ENCODE data around the gene TMEM212.

TMEM212 gene

DNA sequence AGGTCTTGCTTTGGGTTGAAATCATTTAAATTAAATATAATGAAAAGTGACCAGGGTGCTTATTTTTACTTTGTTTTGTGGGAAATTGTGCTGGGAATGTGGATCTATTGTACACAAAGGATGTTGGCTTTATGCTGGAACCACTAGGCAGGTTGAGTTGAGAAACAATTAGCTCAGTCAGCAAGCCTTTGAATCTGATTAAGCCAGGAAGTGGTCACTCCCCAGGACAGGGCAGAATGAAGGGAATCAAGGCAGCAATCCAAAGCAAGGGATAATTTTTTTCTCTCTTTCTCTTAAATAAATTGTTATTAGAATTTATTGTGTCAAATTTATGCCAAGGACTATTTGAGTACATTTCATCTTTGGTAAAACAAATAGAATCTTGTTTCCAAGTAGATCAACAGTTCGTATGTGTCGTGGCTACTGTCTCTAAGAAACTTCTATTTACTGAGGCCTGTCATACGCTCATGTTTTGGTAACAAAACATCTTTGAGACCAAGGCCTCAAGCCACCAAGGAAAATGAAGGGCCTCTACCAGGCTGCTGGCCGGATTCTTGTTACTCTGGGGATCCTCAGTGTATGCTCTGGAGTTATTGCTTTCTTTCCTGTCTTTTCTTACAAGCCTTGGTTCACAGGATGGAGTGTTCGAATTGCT, at the start of gene TMEM212:
TSS of gene TMEM212 (plus strand) at position 486 of the 655 bp plus-strand sequence. CDS start at position 521, 35 bp downstream.
- no peak for DNase-seq

DNA sequence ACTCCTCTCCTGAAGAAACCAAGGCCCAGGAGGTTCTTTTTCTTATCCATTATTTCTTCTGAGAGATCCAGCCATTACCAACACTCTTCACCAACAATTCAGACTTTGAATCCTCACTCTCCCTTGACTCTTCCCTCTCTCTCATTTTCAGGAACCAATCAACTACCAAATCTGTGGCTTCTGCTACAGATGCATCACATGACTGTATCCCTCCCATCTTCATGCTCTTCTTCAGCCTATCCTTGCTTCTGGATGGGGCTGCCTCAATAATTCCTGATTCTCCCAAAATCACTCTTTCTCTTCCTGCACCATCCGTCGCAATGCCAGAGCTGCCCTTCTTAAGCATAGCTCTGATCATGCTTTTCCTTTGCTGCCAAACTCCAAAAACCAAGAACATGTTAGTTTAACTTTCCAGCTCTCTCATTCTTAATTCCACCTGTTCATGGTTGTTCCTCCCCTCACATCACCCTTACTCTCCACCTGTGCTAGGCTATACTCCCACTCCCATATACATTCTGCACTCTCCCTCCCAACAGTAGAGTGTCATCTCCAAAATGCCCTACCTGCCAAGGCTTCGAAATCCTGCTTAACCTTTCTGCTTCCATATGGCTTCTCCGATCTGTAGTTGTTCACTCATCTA, 46.4 kb upstream of the TMEM212 start:
- no peak for DNase-seq

DNA sequence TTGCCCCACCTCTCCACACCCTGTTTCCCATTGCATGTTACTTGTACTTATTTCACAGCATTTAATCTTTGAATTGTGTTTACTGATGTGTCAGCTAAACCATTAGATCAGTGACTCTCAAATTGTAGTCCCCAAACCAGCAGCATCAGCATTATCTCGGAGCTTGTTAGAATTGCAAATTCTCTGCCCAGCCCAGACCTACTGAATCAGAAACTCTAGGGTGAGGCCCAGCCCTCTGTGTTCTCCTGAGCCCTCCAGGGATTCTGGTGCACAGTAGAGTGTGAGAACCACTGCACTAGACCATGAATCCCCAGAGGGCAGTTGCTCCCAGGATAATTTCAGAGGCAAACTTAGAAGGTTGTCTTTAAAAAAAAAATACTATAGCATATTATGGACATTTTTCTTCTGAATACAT, 45.9 kb upstream of the TMEM212 start:
- no peak for DNase-seq

DNA sequence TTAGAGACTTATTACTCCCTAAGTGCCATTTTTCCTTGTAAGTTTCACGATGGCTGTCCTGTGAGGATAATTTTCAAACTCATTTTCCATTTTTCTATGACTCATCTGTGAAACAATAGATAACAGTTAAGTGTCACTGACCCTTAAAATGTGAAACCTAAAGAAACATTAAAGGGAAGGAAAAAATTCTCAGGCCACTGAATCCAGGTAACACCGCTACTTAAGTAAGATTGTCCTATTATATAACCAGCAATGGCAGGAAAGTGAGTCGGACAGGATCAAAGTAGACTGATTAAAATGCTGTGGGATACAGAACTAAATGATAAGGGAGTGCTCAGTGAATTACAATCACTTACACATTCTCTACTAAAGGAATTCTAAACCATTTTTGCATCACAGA, 45.3 kb upstream of the TMEM212 start:
- DNase-seq: no peak

DNA sequence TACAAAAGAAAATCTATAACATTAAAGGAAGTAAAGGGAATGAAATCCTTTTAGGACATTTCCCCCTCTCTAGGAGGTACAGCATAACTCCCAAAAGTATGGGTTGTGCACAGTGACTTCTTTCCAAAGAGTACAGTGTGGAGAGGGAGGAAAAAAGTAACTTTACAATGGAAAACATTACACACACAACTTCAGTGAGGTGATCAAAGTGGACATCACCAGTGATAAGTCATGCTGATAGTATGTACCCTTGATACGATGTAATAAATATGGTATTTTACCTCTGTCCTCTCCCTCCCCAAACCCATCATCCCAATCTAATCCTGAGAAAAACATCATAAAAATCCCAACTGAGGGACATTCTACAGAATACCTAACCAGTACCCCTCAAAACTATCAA, 43.6 kb upstream of the TMEM212 start:
- no peak for DNase-seq

DNA sequence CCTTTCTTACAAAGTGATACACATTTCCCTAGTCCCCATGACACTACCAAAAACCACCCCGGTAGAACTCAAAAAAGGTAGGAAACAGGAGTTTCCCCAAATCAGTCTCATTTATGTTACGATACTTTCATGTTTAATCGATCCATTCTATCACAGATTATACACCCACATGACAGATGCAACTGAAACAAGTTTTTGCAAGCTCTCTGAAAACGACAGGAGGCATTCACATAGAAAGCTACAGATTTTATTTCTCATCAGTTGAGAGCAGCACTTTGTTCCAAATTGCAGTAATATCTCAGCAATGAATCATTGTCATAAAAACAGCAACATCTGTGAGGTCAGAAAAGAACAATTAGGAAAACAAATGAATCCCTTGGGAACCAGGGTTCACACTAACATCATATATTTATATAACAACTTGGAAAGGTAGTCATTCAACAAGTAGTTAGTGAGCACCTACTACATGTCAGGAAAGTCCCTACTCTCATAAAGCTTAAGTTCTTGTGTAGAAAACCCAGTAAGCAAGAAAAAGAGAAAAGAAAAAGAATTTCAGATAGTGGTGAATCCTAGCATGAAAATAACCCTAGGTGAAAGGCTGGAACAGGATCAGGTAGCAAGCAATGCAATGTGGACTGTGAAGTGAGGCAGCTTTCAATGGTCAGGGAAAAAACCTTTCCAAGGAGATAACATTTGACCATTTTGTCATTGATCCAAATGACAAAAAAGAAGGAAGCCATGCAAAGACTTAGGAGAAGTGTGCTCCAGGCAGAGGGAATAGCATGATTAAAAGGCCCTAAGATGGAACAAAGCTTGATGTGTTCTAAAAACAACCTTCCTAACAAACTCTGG, 41.2 kb upstream of the TMEM212 start:
- no peak for DNase-seq

DNA sequence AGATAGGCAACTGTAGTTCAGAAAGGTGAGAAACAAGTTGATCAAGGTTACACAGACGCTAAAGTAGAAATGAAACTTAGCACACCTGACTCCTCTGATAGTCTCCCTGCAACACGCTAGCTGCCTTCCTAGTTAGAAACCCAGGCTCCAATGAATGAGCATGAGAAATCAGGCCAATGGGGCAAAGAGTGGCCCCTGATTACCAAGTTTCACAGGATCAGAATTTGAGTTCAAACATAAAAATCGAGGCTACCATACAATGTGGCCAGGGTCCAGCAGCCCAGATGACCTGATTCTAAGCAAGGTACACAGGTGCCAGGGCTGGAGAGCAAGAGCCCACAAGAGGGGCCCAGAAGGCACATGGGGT, 40.6 kb upstream of the TMEM212 start:
- DNase-seq: no peak

DNA sequence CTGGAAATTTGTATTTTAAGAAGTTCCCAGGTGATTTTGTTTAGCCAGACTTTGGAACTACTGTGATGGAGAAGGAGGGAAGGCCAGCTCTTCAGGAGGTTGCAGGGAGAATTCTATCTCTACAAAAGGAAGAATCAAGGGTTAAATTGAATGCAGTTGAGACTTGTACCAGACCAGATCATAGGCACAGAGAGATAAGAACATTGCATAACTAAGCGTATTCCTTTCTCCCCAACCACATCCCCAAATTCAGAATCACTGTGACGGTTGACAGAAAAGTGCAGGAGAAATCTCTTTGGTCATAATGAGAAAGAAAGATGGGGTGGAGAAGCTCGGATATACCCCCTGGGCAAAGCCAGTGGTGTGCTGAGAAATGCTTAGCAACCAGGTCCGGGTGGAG, 40.1 kb upstream of the TMEM212 start:
- no peak for DNase-seq

DNA sequence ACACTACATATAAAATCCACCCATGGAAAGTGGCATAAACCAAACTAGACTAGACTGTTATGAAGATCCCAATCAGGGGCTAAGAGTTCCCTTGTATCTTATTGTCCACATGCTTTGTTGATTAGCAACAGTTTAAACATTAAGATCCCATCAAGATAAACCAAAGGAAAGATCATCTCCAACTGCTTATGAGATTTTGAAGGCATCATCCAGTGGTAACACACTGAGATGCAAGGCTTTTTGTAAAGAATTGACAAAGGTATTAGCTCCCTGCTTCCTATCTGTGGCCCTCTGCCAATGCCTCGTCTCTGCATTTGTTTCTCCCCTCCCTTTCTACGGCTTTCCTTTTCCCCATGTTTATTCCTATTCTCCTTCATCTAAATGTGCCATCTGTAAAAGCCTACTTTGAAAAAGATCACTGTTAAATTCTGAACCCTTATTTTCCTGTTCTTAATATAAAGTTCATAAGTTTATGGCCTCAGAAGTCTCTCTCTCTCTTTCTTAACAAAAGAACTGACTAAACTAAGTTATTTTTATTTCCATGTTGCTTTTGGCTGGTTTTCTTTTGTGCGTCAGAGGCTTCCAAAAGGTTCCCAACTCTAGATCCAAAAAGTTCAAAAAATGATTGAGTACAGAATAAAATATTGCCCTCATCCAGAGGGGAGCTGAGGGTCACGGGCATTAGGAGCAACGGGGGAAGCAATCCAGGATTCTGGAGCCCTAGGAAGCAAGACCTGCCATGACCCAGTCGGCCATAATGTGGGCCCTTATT, 38.3 kb upstream of the TMEM212 start:
- no peak for DNase-seq

DNA sequence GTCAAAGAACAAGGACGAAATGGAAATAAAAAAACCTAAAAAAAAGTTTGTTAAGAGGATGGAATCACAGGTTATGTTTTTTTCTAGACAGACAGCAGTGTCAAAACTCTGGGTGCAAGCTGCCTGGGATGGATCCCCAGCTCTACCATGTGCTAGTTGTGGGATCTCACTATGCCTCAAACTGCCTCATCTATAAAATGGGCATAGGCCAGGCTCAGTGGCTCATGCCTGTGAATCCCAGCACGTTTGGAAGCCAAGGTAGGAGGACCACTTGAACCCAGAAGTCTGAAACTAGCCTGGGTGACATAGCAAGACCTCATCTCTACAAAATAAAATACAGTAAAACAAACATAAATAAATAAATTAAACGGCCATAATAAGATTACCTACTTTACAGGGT, 37.5 kb upstream of the TMEM212 start:
- no peak for DNase-seq

DNA sequence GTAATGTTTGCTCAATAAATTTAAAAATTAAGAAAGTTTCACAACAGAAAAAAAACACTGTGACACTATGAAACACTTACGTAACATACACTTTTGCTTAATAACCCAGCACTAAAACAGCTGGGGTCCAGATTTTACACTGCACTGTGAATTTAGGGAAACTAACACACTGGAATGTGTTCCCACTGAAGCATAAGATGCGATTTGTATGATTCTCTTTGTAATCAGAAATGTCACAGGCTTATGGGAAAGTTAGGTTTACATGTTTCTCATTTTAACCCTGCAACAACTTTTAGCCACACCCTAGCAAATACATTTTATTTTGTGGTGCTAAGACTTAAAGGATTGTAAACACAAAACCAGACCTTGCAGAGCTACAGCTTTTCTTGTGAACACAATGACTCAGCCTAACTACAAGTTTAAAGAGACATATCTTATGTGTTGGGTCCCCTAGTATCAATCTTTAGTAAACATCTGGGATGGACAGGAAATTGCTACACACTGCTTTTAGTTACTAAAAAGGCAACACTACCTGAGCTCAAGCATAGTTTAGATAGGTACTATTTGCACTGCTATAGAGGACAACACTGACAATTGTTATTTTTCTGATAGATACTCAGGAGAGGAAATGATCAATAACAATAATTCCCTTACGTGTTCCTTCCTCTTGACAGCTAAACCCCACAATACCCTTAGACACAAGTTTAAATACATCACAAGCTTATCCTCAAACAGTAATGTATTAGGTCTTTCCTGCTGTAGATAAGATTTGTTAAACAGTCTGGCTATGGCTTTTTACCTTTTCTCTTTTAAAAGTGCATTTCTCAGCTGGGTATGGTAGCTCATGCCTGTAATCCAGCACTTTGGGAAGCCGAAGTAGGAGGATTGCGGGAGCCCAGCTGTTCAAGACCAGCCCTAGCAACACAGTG, 36.7 kb upstream of the TMEM212 start:
- DNase-seq: no peak

DNA sequence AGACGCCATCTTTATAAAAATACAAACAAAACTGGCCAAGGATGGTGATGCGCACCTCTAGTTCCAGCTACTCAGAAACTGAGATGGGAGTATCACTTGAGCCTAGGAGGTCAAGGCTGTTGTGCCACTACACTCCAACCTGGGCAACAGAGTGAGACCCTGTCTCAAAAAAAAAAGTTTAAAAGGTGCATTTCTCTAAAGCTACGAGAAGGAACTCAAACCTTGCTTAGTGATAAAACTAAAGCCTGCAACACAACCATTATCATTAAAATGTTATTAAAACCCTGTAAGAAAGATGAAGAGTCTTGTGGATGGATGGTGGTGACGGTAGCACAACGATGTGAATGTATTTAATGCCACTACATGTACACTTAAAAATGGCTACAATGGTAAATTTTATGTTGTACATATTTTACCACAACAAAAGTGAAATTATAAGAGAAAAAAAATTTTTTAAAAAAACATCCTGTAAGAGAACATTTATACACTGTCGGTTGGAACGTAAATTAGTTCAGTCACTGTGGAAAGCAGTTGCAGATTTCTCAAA, 35.9 kb upstream of the TMEM212 start:
- DNase-seq: no peak

DNA sequence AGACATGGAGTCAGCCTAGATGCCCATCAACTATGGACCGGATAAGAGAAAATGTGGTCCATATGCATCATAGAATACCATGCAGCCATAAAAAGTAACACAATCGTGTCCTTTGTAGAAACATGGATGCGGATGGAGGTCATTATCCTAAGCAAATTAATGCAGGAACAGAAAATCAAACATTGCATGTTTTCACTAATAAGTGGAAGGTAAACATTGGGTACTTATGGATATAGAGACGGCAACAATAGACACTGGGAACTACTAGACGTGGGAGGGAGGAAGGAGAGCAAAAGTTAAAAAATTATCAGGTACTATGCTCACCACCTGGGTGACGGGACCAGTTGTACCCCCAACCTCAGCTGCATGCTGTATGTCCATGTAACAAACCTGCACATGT, 35.3 kb upstream of the TMEM212 start:
- no peak for DNase-seq

DNA sequence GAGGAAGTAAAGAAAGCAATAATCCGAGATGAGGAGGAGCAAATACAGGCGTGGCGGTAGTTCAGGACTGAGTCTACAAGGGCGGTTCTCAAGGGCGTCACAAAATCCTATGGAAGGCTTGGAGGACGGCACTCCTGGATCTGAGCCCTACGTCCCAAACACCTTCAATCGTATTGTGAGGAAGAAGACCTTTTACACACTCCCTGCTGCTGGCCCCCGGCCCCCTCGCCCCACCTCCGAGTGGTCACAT, 33.6 kb upstream of the TMEM212 start:
- no peak for DNase-seq

DNA sequence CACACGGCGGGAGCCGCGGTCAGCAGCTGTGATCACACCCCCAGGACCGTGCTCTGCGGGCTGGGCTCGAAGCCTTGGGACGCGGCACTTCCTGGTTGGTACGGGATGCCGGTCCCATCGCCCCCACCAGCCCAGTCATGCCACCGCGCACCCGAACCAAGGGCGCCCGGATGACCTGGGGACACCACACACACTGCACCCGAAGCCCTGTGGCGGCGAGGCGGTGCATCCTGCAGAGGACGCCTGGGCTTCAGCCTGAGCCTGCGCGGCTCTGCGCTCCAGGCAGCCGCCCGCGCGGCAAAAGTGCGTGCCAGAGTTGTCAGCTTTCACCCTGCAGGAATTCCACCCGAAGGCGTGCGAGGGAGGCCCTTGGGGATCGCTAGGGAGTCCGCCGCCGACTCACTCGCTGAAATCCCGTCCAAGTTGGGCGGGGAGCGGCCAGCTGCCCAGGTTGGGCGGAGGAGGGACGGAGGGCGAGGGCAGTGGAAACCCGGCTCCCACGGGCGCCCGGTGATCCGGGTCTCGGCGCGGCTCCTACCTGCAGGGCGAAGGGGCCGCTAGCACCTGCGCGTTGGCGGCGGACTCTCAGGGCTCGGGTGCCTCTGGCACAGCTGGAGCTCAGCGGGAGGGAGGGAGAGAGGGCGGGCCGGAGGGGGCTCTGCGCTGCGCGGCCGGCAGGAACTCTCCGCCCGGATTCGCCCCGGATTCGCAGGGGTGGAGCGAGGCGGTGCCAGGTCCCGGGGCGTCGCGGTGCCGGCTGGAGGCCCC, 33.1 kb upstream of the TMEM212 start, which contains the start of gene PLD1:
TSS of gene PLD1 (minus strand) at position 623 of the 768 bp plus-strand sequence. CDS start 72,432 bp downstream, outside the sequence.
- DNase-seq: peak in 55 of 58 donors; percentile 9 to 87 (median 66)

DNA sequence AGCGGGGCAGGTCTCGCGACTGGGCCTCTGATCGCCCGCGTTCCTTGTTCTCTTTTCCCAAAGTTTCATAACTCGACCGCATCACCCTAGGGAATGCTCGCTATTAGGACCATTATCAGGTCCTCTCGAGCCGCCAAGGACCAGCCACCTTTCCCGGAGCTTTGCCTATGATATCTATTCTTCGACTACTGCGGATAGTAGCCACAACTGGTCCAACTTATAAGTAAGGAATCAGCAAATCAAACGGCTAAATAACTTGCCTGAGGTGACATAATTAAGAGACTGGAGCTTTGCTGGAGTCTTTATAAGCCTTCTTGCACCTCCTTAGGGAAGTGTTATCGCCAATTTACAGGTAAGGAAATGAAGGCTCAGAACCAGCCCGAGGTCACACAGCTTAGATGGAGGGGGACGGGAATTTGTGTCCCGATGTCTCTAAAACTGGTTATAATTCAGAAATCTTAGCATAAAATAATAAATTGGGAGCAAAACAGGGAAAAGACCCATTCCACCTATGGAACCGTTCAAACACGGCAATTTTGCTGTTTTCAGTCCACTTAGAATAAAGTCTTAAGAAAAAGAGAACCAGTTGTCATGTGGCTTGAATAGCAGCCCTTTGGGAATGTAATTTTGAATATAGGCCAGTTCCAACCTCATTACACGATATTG, 32.4 kb upstream of the TMEM212 start:
- DNase-seq: no peak

DNA sequence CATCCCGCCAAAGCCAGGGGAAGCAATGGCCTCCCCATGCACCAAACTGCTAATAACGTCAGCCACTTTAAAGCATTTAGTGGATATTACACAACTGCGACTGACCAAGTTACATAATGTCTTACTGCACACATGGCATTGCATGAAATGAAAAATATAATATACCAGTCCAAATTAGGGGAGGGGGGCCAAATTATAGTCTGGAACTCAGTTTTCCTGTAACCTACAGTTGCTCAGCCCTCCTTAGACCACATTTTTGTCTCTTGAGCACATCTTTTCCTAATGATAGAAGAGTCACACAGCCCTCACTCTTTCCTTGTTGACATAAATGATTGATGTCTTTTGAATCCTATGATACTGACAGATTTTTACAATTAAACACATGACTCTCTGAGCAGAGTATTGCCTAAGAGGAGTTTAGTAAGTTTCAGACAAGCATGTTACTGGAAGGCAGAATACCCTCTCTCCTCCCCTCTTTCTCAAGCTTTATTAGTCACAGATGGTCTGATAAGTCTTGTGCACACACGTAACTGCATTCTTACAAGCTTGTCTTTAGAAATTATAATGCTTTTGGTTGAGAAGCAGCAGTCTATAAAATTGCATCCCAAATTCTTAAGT, 31.7 kb upstream of the TMEM212 start:
- no peak for DNase-seq

DNA sequence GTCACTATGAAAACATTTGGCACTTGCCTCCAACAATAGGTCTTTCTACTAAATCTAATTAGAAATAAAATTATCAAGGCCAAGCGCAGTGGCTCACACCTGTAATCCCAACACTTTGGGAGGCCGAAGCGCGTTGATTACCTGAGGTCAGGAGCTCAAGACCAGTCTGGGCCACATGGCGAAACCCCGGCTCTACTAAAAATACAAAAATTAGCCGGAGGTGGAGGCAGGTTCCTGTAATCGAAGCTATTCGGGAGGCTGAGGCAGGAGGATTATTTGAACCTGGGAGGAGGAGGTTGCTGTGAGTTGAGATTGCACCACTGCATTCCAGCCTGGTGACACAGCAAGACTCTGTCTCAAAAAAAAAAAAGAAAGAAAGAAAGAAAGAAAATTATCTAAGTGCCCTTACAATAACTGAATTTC, 31.2 kb upstream of the TMEM212 start:
- no peak for DNase-seq

All from anterior cingulate cortex (tissue), 58 donors.